GM12872 (cell line): ENCODE results near the gene RAPGEF4.

ENCODE experiments used
- CTCF ChIP-seq: IDR thresholded peaks from 3 replicates; pipeline ENCODE4 v1.5.1; 2011; ENCODE audit warnings: low read depth, mild to moderate bottlenecking, low read length, moderate library complexity; ENCODE audit not compliant: insufficient read depth

The RAPGEF4 gene

DNA sequence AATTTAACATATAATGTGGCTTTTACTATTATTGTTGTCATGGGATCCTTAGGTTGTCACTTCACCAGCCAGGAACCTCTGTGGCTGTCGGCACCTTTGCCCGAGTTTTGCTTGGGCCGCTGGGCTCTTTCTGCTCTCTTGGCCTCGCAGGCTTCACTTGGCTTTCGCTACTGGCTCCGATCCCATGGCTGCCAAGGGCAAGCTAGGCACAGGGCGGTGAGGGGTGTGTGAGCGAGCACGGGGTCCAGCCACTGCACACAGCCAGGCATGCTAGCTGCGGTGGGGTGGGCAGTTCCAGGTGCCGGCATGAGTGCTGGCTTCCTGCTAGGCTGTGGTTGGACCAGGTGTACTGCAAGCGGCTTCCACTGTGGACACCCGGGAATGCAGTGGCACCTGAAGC, 23.4 kb upstream of the RAPGEF4 start:
- no peak for TF ChIP-seq CTCF

GRCh38 chr2:172713365-172713875, 22.2 kb upstream of the RAPGEF4 start:
- TF ChIP-seq CTCF, result no peak

- no peak for TF ChIP-seq CTCF
Observed at GRCh38 chr2:172722481-172722880, 13.2 kb upstream of the RAPGEF4 start.

GRCh38 chr2:172723286-172723685, 12.4 kb upstream of the RAPGEF4 start:
- no peak for TF ChIP-seq CTCF

- TF ChIP-seq CTCF, result no peak
Observed at GRCh38 chr2:172724724-172725123, 10.9 kb upstream of the RAPGEF4 start.

- no peak for TF ChIP-seq CTCF
Observed at GRCh38 chr2:172725284-172725683, 10.4 kb upstream of the RAPGEF4 start.

GRCh38 chr2:172725746-172726145, 9.9 kb upstream of the RAPGEF4 start:
- TF ChIP-seq CTCF, result no peak

DNA sequence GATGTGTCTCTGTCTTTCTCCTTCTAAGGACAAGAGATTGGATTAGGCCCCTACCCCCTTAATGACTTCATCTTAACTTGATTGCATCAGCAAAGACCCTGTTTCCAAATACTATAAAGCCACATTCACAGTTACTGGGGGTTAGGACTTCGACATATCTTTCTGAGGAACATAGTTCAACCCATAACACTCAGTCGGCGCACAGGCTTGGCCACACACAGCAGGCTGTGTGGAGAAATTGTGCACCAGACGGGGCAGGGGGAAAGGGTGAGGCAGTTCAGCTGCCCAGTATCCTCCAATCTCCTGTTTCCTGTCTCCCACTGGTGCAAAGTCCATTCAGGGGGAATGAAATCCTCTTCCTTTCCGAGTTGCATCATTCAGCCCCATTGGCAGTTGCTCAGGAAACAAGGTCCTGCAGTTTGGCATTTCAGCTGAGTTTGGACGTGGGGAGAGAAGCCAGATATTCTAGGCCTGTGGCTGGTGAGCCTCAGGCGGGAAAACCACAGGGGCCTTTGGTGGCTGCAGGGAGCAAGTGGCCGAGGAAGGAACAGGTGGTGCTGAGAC, 9.4 kb upstream of the RAPGEF4 start:
- TF ChIP-seq CTCF, result no peak
